ENCODE data around the gene PREX1. TPM values are rescaled to one million over a fixed set of nuclear protein-coding genes. Genes with fewer than 3 reads are reported as not detected.
"Not testable (repeated sequence)": the region's sequence is repeated elsewhere in the genome, so short reads cannot be mapped to it uniquely, and the experiment has no call there.

PREX1 gene
- 10 to 100 TPM in 2 of 3 donors, 1 to 10 TPM in 1; 9.9 to 14.1 (median 13.5) TPM for total RNA-seq
- long read RNA-seq, donor 1, full-length matches to known transcripts: 2 of 9 reads
- long read RNA-seq, donor 1, partial matches to known transcripts: 5 of 9 reads
- long read RNA-seq, donor 1, other reads (novel, unspliced or antisense): 2 of 9 reads
- long read RNA-seq, donor 2, partial matches to known transcripts: 2 of 2 reads
- long read RNA-seq, donor 2, other reads (novel, unspliced or antisense): 0 of 2 reads

DNA sequence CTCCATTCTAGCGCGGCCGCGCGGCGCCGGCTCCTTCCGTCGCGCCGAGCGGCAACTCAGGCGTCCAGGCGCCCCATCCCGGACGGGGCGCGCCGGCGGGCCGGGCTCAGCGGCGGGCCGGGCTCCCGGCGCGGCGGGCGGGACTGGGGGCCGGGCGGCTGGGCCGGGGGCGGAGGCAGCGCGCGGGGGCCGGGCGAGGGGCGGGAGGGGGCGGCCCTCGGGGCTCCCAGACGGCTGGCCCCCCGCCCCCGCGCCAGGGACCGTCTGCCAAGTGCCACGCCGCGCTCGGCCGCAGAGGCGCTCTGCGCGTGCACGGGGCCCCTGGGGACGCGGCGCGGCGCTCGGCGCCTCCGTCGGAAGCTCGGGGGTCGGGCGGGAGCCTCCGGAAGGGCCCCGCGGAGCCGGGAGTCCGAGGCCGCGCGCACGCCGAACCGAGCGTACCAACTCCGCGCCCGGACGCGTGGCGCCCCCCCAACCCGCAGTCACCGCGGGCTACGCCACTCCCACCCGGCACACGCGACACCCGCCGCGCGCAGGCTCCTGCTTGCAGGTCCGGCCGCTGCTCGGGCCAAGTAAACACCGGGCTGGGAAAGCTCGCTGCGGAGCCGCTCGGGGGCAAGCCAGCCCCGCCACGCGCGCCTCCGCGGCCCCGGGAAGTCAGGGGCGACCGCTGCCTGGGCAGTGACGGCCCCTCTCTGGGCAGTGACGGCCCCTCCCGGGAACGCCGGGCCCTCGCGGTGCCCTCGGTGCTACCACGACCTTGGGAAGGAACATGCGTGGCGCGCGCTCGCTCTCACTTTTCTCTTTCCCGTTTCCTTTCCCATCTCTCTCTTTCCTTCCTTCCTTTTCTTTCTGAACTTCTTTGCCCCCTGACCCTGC, at the start of gene PREX1:
PREX1 (minus strand) TSS at position 145 of the 879 bp plus-strand sequence; CDS start at position 6, 139 bp downstream.
- Histone ChIP-seq H3K9me3 (no peaks in the 10 kb centered on the region), H3K36me3 (ENCODE audit: low read depth) (no peaks in the 10 kb centered on the region), H3K4me3 (peak within 1 kb of the TSS; percentile 28), H3K4me1 (ENCODE audit: low read depth) (no peaks in the 10 kb centered on the region)
- ATAC-seq: peak; percentile 87
- intact Hi-C loops (cut with DNase I, micrococcal nuclease): no loop called here
- DNase-seq: peak; percentile 72 to 88 (median 78)
- TF ChIP-seq CTCF (IDR thresholded peaks at IDR 0.05): no peak

- no peak for TF ChIP-seq CTCF (IDR thresholded peaks at IDR 0.05)
- DNase-seq: no peak
- Histone ChIP-seq H3K4me3 (no peak overlapping the region), H3K4me1 (ENCODE audit: low read depth) (no peaks in the 10 kb centered on the region), H3K9me3 (no peaks in the 10 kb centered on the region), H3K36me3 (ENCODE audit: low read depth) (no peaks in the 10 kb centered on the region)
- no peak for ATAC-seq
- intact Hi-C loops (cut with DNase I, micrococcal nuclease): no loop called here
Observed at GRCh38 chr20:48877304-48877703, 49.5 kb upstream of the PREX1 start.

DNA sequence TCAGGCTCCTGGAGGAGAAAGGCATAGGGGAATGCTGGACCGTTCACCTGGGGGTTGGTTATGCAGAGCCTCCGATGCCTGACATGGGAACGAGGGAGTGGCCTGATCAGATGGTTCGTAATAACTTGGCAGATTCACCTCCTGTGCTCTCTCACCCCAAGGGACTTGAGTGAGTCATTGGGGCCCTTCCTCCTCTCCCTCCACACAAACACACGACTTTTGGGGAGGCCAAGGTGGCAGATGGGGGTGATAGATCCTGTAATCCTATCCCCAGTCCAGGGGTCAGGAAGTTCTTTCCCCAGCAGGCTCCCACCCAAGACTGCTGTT, 48.1 kb upstream of the PREX1 start:
- no peak for TF ChIP-seq CTCF (IDR thresholded peaks at IDR 0.05)
- H3K36me3 ChIP-seq (ENCODE audit: low read depth): no peaks in the 10 kb centered on the region
- no peak overlapping the region for H3K4me3 ChIP-seq
- H3K4me1 ChIP-seq (ENCODE audit: low read depth): no peaks in the 10 kb centered on the region
- H3K9me3 ChIP-seq: no peaks in the 10 kb centered on the region
- no peak for ATAC-seq
- DNase-seq: no peak
- intact Hi-C loops (cut with DNase I, micrococcal nuclease): no loop called here

GRCh38 chr20:48875233-48875913, 47.6 kb upstream of the PREX1 start:
- no peak for TF ChIP-seq CTCF (IDR thresholded peaks at IDR 0.05)
- no peak for ATAC-seq
- no peaks in the 10 kb centered on the region for H3K4me1 ChIP-seq (ENCODE audit: low read depth)
- H3K9me3 ChIP-seq: no peaks in the 10 kb centered on the region
- no peak overlapping the region for H3K4me3 ChIP-seq
- intact Hi-C loops (cut with DNase I, micrococcal nuclease): no loop called here
- no peak for DNase-seq
- H3K36me3 ChIP-seq (ENCODE audit: low read depth): no peaks in the 10 kb centered on the region

DNA sequence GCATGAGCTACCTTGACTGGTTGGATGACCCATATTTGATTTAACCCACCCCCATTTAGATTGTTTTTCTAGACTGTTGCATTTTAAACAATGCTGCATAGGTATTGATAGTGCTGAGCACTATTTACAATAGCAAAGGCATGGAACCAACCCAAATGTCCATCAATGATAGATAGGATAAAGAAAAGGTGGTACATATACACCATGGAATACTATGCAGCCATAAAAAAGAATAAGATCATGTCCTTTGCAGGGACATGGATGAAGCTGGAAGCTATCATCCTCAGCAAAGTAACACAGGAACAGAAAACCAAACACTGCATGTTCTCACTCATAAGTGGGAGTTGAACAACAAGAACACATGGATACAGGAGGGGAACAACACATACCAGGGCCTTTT, 41.6 kb upstream of the PREX1 start:
- H3K4me3 ChIP-seq; DNase-seq; H3K4me1 ChIP-seq (ENCODE audit: low read depth); H3K36me3 ChIP-seq (ENCODE audit: low read depth); intact Hi-C loops (cut with DNase I, micrococcal nuclease); H3K9me3 ChIP-seq; ATAC-seq: not testable (repeated sequence)

DNA sequence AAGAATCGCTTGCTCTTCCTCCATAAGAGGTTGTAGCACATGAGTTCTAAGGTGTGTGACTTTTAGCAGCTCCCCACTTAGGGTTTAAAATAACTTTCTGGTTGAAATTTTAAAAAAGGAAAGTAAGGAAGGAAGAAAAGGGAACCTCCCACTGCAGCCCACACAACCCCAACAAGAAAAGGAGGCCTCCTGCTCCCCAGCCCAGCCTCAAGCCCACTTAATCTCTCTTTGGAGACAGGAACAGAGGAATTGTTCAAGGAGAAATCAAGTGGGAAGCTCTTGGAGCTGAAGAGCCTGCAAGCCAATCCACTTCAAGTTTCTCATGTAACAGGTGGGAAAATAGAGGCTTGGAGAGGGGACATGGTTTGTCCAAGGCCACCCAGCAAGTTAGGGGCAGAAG, 39.1 kb upstream of the PREX1 start:
- Histone ChIP-seq H3K36me3 (ENCODE audit: low read depth) (no peaks in the 10 kb centered on the region), H3K9me3 (no peaks in the 10 kb centered on the region), H3K4me3 (no peak overlapping the region), H3K4me1 (ENCODE audit: low read depth) (no peaks in the 10 kb centered on the region)
- ATAC-seq: no peak
- TF ChIP-seq CTCF (IDR thresholded peaks at IDR 0.05): no peak
- no peak for DNase-seq
- intact Hi-C loops (cut with DNase I, micrococcal nuclease): no loop called here

All from mucosa of descending colon (tissue), 3 donors.